Liver (tissue), 9 donors: ENCODE data around the gene DDX17. TPM values are rescaled to one million over a fixed set of nuclear protein-coding genes. Genes with fewer than 3 reads are reported as not detected.

Experiments
- DNase-seq: peaks from one replicate; pipeline ENCODE4 v3.0.0-alpha.2; 2017; ENCODE audit warnings: low spot score
- H3K27ac ChIP-seq, 2 donors: one replicate each; pipeline ENCODE4 v1.7.0; 2013; ENCODE audit warnings: inconsistent platforms in 2 of 2, low read length in 2 of 2, control low read depth in 1 of 2, low read depth in 1 of 2, mild to moderate bottlenecking in 1 of 2
- H3K27me3 ChIP-seq, 4 donors: one replicate each; pipeline versions ENCODE4 v1.6.1 to v1.7.0; 2013; ENCODE audit warnings: low read length in 3 of 4, inconsistent platforms in 1 of 4, mild to moderate bottlenecking in 1 of 4, moderate library complexity in 1 of 4; ENCODE audit not compliant: control insufficient read depth in 4 of 4, insufficient read depth in 4 of 4
- H3K36me3 ChIP-seq, 4 donors: one replicate each; pipeline versions ENCODE4 v1.6.1 to v1.7.0; 2013; ENCODE audit warnings: low read length in 3 of 4, mild to moderate bottlenecking in 3 of 4, low read depth in 1 of 4, moderate library complexity in 1 of 4; ENCODE audit not compliant: control insufficient read depth in 4 of 4, insufficient read depth in 3 of 4
- H3K4me1 ChIP-seq, 4 donors: one replicate each; pipeline versions ENCODE4 v1.6.1 to v1.7.0; 2013; ENCODE audit warnings: low read length in 3 of 4, mild to moderate bottlenecking in 3 of 4, moderate library complexity in 1 of 4; ENCODE audit not compliant: control insufficient read depth in 4 of 4, insufficient read depth in 4 of 4
- H3K4me3 ChIP-seq, 3 donors: one replicate each; pipeline versions ENCODE4 v1.6.1 to v1.7.0; 2013; ENCODE audit warnings: low read length in 3 of 3, control low read depth in 1 of 3, low read depth in 1 of 3, mild to moderate bottlenecking in 1 of 3
- H3K9ac ChIP-seq, 2 donors: one replicate each; pipeline ENCODE4 v1.7.0; 2013; ENCODE audit warnings: low read length in 2 of 2, mild to moderate bottlenecking in 2 of 2, moderate library complexity in 2 of 2, control low read depth in 1 of 2, low read depth in 1 of 2
- H3K9me3 ChIP-seq, 4 donors: one replicate each; pipeline versions ENCODE4 v1.6.1 to v1.7.0; 2013; ENCODE audit warnings: low read length in 3 of 4; ENCODE audit not compliant: control insufficient read depth in 4 of 4
- FOXA1 ChIP-seq: IDR thresholded peaks from 2 replicates; pipeline ENCODE4 v1.6.1; 2016; ENCODE audit warnings: antibody characterized with exemption
- FOXA2 ChIP-seq: IDR thresholded peaks from 2 replicates; pipeline ENCODE4 v1.6.1; 2016; ENCODE audit warnings: antibody characterized with exemption
- GABPA ChIP-seq, 2 donors: IDR thresholded peaks in 1 of 2; conservative IDR thresholded peaks in 1 of 2; 2 replicates each; pipeline ENCODE4 v1.6.1; 2016; ENCODE audit warnings: antibody characterized with exemption in 2 of 2, mild to moderate bottlenecking in 1 of 2, moderate library complexity in 1 of 2
- HNF4A ChIP-seq, 2 donors: conservative IDR thresholded peaks; 2 replicates each; pipeline ENCODE4 v1.6.1; 2016; ENCODE audit warnings: antibody characterized with exemption in 2 of 2, mild to moderate bottlenecking in 2 of 2
- HNF4G ChIP-seq: IDR thresholded peaks from 2 replicates; pipeline ENCODE4 v1.6.1; 2016; ENCODE audit warnings: antibody characterized with exemption
- NR2F2 ChIP-seq: IDR thresholded peaks from 2 replicates; pipeline ENCODE4 v1.6.1; 2016; ENCODE audit warnings: antibody characterized with exemption
- RAD21 ChIP-seq, 2 donors: IDR thresholded peaks; 2 replicates each; pipeline ENCODE4 v1.6.1; 2016; ENCODE audit warnings: antibody characterized with exemption in 2 of 2, mild to moderate bottlenecking in 2 of 2
- REST ChIP-seq: IDR thresholded peaks from 2 replicates; pipeline ENCODE4 v1.6.1; 2016; ENCODE audit warnings: antibody characterized with exemption, mild to moderate bottlenecking
- TAF1 ChIP-seq: conservative IDR thresholded peaks from 2 replicates; pipeline ENCODE4 v1.6.1; 2016; ENCODE audit warnings: antibody characterized with exemption, mild to moderate bottlenecking
- WGBS: extraction: QIAGEN DNeasy Blood & Tissue Kit; methylation state at CpG from one replicate; pipeline ENCODE4 v1.1.7; 2013; 5-methylcytosine and 5-hydroxymethylcytosine counted together
- polyA plus RNA-seq, 2 donors: library from polyadenylated mRNA; stranded (reverse) in 1 of 2; unstranded in 1 of 2; fragments of 200-250 nt in 1 of 2; fragments of >200 nt in 1 of 2; fragmentation: Nextera tagmentation in 1 of 2; extraction: Ambion mirVana in 1 of 2; gene quantifications; one replicate each; pipeline versions ENCODE4 v1.2.1 to v1.2.3, GENCODE V29; 2013 to 2015
- total RNA-seq, 2 donors: library from RNA; depleted of rRNA; stranded (reverse); fragments of >200 nt; gene quantifications; one replicate each; pipeline ENCODE4 v1.2.3, GENCODE V29; 2014
- TF ChIP-seq, protein P1 (sequence below): fragments of 150-350 bp; IDR thresholded peaks from 2 replicates; pipeline ENCODE4 v1.5.1; 2017; ENCODE audit warnings: improper control_type of control experiment, low read depth, low read length; ENCODE audit not compliant: missing input control
- TF ChIP-seq, protein P2 (sequence below): IDR thresholded peaks from 2 replicates; pipeline ENCODE4 v1.6.1; 2016; ENCODE audit warnings: antibody characterized with exemption
- TF ChIP-seq, protein P3 (sequence below): IDR thresholded peaks from 2 replicates; pipeline ENCODE4 v1.6.1; 2016; ENCODE audit warnings: antibody characterized with exemption
- donor health status: healthy.
- donor health status: healthy.
- donor health status: healthy.
- donor health status: healthy.
- donor health status: healthy.

DDX17 gene
- total and polyA plus RNA-seq, 4 donors: 46.3 to 451 (median 173) TPM

GRCh38 chr22:38444783-38445182 is 61.3 kb downstream of the DDX17 start:
- Histone ChIP-seq H3K9ac (no peak overlapping the region), H3K4me1 (no peaks in the 10 kb centered on the region), H3K36me3 (no peaks in the 10 kb centered on the region), H3K9me3 (no peaks in the 10 kb centered on the region), H3K27me3 (no peaks in the 10 kb centered on the region), H3K4me3 (no peak overlapping the region), H3K27ac (no peak overlapping the region)
- WGBS: 92% methylated on average over 10 of the region's 10 CpGs
- DNase-seq: no peak
- TF ChIP-seq GABPA (IDR thresholded peaks at IDR 0.05 in 1 of 2, conservative IDR thresholded peaks at IDR 0.05 in 1 of 2) (no peak), RAD21 (IDR thresholded peaks at IDR 0.05) (no peak), NR2F2 (no peak), HNF4A (conservative IDR thresholded peaks at IDR 0.05) (no peak), REST (no peak), FOXA2 (no peak), FOXA1 (no peak)
- TF ChIP-seq, protein P1, sequence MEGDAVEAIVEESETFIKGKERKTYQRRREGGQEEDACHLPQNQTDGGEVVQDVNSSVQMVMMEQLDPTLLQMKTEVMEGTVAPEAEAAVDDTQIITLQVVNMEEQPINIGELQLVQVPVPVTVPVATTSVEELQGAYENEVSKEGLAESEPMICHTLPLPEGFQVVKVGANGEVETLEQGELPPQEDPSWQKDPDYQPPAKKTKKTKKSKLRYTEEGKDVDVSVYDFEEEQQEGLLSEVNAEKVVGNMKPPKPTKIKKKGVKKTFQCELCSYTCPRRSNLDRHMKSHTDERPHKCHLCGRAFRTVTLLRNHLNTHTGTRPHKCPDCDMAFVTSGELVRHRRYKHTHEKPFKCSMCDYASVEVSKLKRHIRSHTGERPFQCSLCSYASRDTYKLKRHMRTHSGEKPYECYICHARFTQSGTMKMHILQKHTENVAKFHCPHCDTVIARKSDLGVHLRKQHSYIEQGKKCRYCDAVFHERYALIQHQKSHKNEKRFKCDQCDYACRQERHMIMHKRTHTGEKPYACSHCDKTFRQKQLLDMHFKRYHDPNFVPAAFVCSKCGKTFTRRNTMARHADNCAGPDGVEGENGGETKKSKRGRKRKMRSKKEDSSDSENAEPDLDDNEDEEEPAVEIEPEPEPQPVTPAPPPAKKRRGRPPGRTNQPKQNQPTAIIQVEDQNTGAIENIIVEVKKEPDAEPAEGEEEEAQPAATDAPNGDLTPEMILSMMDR: no peak
- TF ChIP-seq, protein P2, sequence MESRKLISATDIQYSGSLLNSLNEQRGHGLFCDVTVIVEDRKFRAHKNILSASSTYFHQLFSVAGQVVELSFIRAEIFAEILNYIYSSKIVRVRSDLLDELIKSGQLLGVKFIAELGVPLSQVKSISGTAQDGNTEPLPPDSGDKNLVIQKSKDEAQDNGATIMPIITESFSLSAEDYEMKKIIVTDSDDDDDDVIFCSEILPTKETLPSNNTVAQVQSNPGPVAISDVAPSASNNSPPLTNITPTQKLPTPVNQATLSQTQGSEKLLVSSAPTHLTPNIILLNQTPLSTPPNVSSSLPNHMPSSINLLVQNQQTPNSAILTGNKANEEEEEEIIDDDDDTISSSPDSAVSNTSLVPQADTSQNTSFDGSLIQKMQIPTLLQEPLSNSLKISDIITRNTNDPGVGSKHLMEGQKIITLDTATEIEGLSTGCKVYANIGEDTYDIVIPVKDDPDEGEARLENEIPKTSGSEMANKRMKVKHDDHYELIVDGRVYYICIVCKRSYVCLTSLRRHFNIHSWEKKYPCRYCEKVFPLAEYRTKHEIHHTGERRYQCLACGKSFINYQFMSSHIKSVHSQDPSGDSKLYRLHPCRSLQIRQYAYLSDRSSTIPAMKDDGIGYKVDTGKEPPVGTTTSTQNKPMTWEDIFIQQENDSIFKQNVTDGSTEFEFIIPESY: no peak

GRCh38 chr22:38443628-38444521 is 62.2 kb downstream of the DDX17 start:
- Histone ChIP-seq H3K9ac (no peak overlapping the region), H3K27ac (no peak overlapping the region), H3K4me3 (no peak overlapping the region), H3K4me1 (no peaks in the 10 kb centered on the region), H3K36me3 (no peaks in the 10 kb centered on the region), H3K27me3 (no peaks in the 10 kb centered on the region), H3K9me3 (no peaks in the 10 kb centered on the region)
- WGBS: 62% methylated on average over 21 of the region's 21 CpGs
- TF ChIP-seq, protein P3, sequence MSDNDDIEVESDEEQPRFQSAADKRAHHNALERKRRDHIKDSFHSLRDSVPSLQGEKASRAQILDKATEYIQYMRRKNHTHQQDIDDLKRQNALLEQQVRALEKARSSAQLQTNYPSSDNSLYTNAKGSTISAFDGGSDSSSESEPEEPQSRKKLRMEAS: no peak
- TF ChIP-seq RAD21 (IDR thresholded peaks at IDR 0.05) (no peak), NR2F2 (no peak), FOXA2 (no peak), TAF1 (no peak), REST (no peak), HNF4G (no peak), GABPA (IDR thresholded peaks at IDR 0.05 in 1 of 2, conservative IDR thresholded peaks at IDR 0.05 in 1 of 2) (no peak)
- TF ChIP-seq, protein P1: no peak
- no peak for DNase-seq
